Loucy (cell line): Measurements from ENCODE around the gene INPP5J.

Source experiments
- CTCF ChIP-seq: fragments of 200-600 bp; sonication (generic); conservative IDR thresholded peaks from 2 replicates; pipeline ENCODE4 v1.5.1; 2014; ENCODE audit warnings: mild to moderate bottlenecking, antibody characterized with exemption, low read length
- EZH2phosphoT487 ChIP-seq: fragments of 200-600 bp; IDR thresholded peaks from 2 replicates; pipeline ENCODE4 v1.6.1; 2018; ENCODE audit warnings: antibody characterized with exemption, mild to moderate bottlenecking, moderate library complexity, borderline replicate concordance

- TF ChIP-seq EZH2phosphoT487 = no peak
- no peak for TF ChIP-seq CTCF
These were observed 15.4 kb downstream of the INPP5J start for GRCh38 chr22:31138126-31138525.
